ENCODE measurements around the gene STARD3.

The STARD3 gene

GRCh38 chr17:39609416-39610025 lies 27.4 kb upstream of the STARD3 start:
- no peak for DNase-seq (ENCODE audit: insufficient read length, low spot score)
- no peak for TF ChIP-seq TAF1 (IDR thresholded peaks at IDR 0.05; ENCODE audit: low read depth, low read length)
- no peak for TF ChIP-seq SPI1 (IDR thresholded peaks at IDR 0.05; ENCODE audit: low read depth, low read length)
- TF ChIP-seq POLR2AphosphoS5 (IDR thresholded peaks at IDR 0.05; ENCODE audit: low read depth, low read length) = no peak
- TF ChIP-seq POLR2A (IDR thresholded peaks at IDR 0.05; ENCODE audit: low read depth, low read length) = no peak
- TF ChIP-seq POU2F2 (IDR thresholded peaks at IDR 0.05; ENCODE audit: low read depth, low read length) = no peak
- TF ChIP-seq PAX5 (IDR thresholded peaks at IDR 0.05; ENCODE audit: insufficient read depth, low read length, severe bottlenecking) = no peak
- FAIRE-seq = no peak

GRCh38 chr17:39611401-39612112 lies 25.4 kb upstream of the STARD3 start:
- FAIRE-seq = no peak
- no peak for DNase-seq (ENCODE audit: insufficient read length, low spot score)
- no peak for TF ChIP-seq PAX5 (IDR thresholded peaks at IDR 0.05; ENCODE audit: insufficient read depth, low read length, severe bottlenecking)

GRCh38 chr17:39612291-39612894 lies 24.6 kb upstream of the STARD3 start:
- FAIRE-seq (no peak), DNase-seq (ENCODE audit: insufficient read length, low spot score) (no peak)
- TF ChIP-seq PAX5 (IDR thresholded peaks at IDR 0.05; ENCODE audit: insufficient read depth, low read length, severe bottlenecking) (no peak), POLR2AphosphoS5 (IDR thresholded peaks at IDR 0.05; ENCODE audit: low read depth, low read length) (no peak)

DNA sequence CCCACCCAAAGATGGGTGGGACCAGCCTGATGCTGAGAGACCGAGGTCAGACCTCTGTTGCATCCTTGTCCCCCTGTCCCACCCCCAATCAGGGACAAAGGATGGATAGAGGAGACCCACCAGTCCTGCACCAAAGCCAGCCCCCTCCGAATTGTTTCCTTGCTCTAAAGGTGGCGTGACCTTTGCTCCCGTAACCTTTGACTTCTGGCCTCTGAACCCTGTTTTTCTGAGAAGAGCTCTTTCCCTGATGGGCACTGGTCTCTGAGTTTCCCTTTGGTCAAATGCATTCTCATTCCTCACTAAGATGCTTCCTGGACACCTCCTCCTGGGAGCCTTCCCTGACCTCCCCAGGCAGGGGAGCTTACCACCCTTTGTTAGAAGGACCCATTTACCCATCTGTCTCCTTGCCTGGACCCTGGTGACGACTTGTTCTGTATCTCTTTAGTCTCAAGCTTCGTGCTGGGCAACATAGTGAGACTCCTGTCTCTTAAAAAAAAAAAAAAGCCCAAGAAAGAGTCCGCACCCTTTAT lies 23.9 kb upstream of the STARD3 start:
- FAIRE-seq (no peak), DNase-seq (ENCODE audit: insufficient read length, low spot score) (no peak)
- no peak for TF ChIP-seq SPI1 (IDR thresholded peaks at IDR 0.05; ENCODE audit: low read depth, low read length)
- TF ChIP-seq PAX5 (IDR thresholded peaks at IDR 0.05; ENCODE audit: insufficient read depth, low read length, severe bottlenecking) = no peak
- no peak for TF ChIP-seq POLR2A (IDR thresholded peaks at IDR 0.05; ENCODE audit: low read depth, low read length)
- no peak for TF ChIP-seq POU2F2 (IDR thresholded peaks at IDR 0.05; ENCODE audit: low read depth, low read length)
- TF ChIP-seq TAF1 (IDR thresholded peaks at IDR 0.05; ENCODE audit: low read depth, low read length) = no peak
- no peak for TF ChIP-seq POLR2AphosphoS5 (IDR thresholded peaks at IDR 0.05; ENCODE audit: low read depth, low read length)

DNA sequence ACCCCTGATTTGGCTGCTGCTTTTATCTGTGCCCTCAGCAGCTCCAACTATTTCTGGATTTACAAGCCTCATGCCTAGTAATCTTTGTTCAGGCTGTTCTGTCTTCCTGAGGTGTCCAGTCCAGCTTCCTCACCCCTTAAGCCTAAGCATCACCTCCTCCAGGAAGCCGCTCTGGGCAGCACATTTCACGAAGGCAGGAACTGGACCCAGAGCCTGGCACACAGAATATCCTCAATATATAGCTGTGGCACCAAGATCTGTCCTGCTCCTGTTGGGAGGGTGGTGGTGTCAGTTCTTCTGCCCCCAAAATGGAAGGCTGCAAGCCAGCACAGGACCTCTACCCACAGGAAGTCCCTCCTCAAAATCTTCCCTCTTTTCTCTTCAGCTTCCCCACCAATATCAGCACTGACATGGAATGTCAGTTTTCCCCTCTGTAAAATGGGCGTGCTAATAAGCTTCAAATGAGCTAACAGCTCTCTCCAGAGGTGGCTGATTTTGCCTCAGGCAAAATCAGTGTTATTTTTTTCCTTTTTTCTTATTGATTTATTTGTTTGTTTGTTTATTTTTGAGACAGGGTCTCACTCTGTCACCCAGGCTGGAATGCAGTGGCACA lies 22.3 kb upstream of the STARD3 start:
- FAIRE-seq = no peak
- no peak for DNase-seq (ENCODE audit: insufficient read length, low spot score)
- TF ChIP-seq SPI1 (IDR thresholded peaks at IDR 0.05; ENCODE audit: low read depth, low read length) (no peak), POLR2AphosphoS5 (IDR thresholded peaks at IDR 0.05; ENCODE audit: low read depth, low read length) (no peak), POU2F2 (IDR thresholded peaks at IDR 0.05; ENCODE audit: low read depth, low read length) (no peak), TAF1 (IDR thresholded peaks at IDR 0.05; ENCODE audit: low read depth, low read length) (no peak), PAX5 (IDR thresholded peaks at IDR 0.05; ENCODE audit: insufficient read depth, low read length, severe bottlenecking) (no peak), POLR2A (IDR thresholded peaks at IDR 0.05; ENCODE audit: low read depth, low read length) (no peak)

DNA sequence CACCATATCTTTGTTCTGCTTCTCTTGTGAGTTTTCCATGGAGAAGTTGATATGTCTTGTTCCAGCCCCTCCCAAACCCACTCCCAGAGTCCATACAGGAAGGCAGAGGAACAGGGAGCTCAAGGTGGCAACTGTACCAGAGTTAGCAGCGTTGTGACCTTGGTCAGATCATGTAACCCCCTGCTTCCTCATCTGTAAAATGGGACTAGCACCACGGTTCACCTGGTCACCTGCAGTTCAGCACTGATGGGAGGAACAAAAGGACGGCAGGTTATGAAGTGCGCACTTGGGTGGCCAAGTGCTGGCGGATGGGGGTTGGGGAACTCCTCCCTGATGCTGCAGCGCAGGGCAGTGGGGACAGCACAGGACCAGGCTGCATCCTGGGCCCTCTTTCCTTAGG lies 21.5 kb upstream of the STARD3 start:
- TF ChIP-seq TAF1 (IDR thresholded peaks at IDR 0.05; ENCODE audit: low read depth, low read length) = no peak
- TF ChIP-seq POLR2A (IDR thresholded peaks at IDR 0.05; ENCODE audit: low read depth, low read length) = no peak
- FAIRE-seq = no peak
- no peak for DNase-seq (ENCODE audit: insufficient read length, low spot score)

GRCh38 chr17:39617100-39617445 lies 19.9 kb upstream of the STARD3 start:
- no peak for TF ChIP-seq SPI1 (IDR thresholded peaks at IDR 0.05; ENCODE audit: low read depth, low read length)
- no peak for TF ChIP-seq POLR2A (IDR thresholded peaks at IDR 0.05; ENCODE audit: low read depth, low read length)
- TF ChIP-seq TAF1 (IDR thresholded peaks at IDR 0.05; ENCODE audit: low read depth, low read length) = no peak
- TF ChIP-seq PAX5 (IDR thresholded peaks at IDR 0.05; ENCODE audit: insufficient read depth, low read length, severe bottlenecking) = no peak
- TF ChIP-seq POU2F2 (IDR thresholded peaks at IDR 0.05; ENCODE audit: low read depth, low read length) = no peak
- no peak for TF ChIP-seq POLR2AphosphoS5 (IDR thresholded peaks at IDR 0.05; ENCODE audit: low read depth, low read length)
- FAIRE-seq = peak; percentile 47
- no peak for DNase-seq (ENCODE audit: insufficient read length, low spot score)

DNA sequence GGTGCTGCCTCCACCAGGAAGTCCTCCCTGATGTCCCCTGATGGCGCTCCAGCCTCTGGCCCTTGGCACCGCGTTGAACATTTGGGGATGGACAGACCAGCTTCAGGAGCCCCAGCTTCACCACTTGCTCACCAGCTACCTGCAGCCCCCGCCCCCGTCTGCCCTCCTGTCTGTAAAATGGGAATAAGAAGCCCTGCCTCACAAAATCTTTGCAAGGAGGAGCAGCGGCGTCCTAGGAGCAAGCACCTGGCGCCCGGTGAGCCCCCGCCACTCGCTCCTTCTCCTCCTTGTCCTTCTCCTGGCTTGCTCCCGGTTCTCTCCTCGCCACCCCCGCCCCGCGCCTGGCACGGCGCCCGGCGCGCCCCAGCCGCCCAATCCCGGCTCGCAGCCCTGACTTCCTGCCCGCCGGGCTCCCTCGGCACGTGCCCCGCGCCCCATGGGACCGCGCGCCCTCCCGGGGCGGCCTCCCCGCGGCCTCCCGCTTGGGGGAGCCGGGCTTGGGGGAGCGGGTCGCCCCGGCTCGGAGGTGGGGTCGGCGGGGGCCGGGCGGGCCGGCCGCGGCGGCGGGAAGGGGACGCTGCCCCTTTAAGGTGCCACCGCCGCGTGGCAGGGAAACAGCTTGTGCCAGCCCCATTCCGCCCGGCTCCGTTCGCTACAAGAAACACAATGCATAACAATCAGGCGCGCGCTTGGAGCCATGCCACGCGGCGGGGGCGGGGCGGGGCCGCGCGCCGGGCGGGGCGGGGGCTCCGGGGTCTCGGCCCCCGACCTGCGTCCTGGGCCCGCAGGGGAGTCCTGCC lies 19.3 kb upstream of the STARD3 start:
- FAIRE-seq = peak; percentile 87
- TF ChIP-seq POLR2A (IDR thresholded peaks at IDR 0.05; ENCODE audit: low read depth, low read length) (no peak), TAF1 (IDR thresholded peaks at IDR 0.05; ENCODE audit: low read depth, low read length) (no peak), POLR2AphosphoS5 (IDR thresholded peaks at IDR 0.05; ENCODE audit: low read depth, low read length) (no peak), SPI1 (IDR thresholded peaks at IDR 0.05; ENCODE audit: low read depth, low read length) (no peak), POU2F2 (IDR thresholded peaks at IDR 0.05; ENCODE audit: low read depth, low read length) (no peak), PAX5 (IDR thresholded peaks at IDR 0.05; ENCODE audit: insufficient read depth, low read length, severe bottlenecking) (no peak)
- no peak for DNase-seq (ENCODE audit: insufficient read length, low spot score)

DNA sequence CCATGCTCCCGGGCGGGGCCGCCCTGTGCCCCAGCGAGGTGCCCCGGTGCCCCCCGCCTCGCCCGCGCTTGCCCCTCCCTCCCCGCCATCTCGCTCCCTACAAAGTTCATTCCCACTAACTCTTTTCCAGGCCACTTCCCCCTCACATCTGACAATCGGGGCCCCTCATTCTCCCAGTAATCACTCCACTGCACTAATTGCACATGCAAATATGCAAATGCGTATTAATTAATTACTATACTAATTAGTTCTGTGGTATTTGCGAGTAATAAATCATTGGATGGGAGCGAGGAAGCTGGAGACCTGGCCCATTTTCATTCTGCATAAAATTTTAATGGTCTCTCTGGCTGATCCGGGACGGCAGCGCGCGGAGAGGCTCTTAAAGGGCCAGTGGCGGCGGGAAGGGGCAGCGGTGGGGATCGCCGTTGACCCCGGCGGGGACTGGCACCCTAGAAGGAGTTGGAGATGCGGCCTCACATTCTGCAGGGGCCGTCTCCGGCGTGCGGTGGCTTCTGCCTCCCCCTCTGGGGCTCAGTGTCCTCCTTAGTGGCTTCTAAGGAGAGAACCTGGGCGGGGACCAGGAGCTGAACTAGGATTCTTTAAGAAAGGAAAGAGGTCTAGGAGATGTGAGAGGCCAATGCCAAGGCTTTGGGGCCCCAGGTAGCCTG lies 18.6 kb upstream of the STARD3 start:
- no peak for DNase-seq (ENCODE audit: insufficient read length, low spot score)
- TF ChIP-seq POU2F2 (IDR thresholded peaks at IDR 0.05; ENCODE audit: low read depth, low read length) (peak; percentile 20; the same call in 1 of the 2 replicates), POLR2A (IDR thresholded peaks at IDR 0.05; ENCODE audit: low read depth, low read length) (no peak)
- no peak for FAIRE-seq
